Muscle layer of colon (tissue), 2 donors: ENCODE data around the gene MEGF6.
A peak's percentile ranks its signal among the peaks of the same experiment; 100 is the strongest.

Experiments
- H3K27ac ChIP-seq: one replicate; pipeline ENCODE4 v1.7.0; 2013; ENCODE audit warnings: low read depth, mild to moderate bottlenecking, low read length, moderate library complexity
- H3K27me3 ChIP-seq, 2 donors: one replicate each; pipeline ENCODE4 v1.7.0; 2013; ENCODE audit warnings: low read length in 2 of 2, mild to moderate bottlenecking in 2 of 2; ENCODE audit not compliant: insufficient read depth in 2 of 2, control insufficient read depth in 1 of 2
- H3K36me3 ChIP-seq: one replicate; pipeline ENCODE4 v1.7.0; 2013; ENCODE audit warnings: mild to moderate bottlenecking, low read length; ENCODE audit not compliant: insufficient read depth
- H3K4me1 ChIP-seq: one replicate; pipeline ENCODE4 v1.7.0; 2013; ENCODE audit warnings: mild to moderate bottlenecking, low read length; ENCODE audit not compliant: insufficient read depth
- H3K4me3 ChIP-seq, 2 donors: one replicate each; pipeline ENCODE4 v1.7.0; 2013; ENCODE audit warnings: low read length in 2 of 2, low read depth in 1 of 2, mild to moderate bottlenecking in 1 of 2, moderate library complexity in 1 of 2
- H3K9ac ChIP-seq: one replicate; pipeline ENCODE4 v1.7.0; 2013; ENCODE audit warnings: low read length
- H3K9me3 ChIP-seq: one replicate; pipeline ENCODE4 v1.7.0; 2013; ENCODE audit warnings: mild to moderate bottlenecking, low read length
- donor health status: abdominal sarcoma.
- donor health status: Adenocarcinoma of cecum.

The MEGF6 gene

GRCh38 chr1:3442901-3443300 is 168.4 kb downstream of the MEGF6 start:
- no peak overlapping the region for H3K4me3 ChIP-seq
- no peak overlapping the region for H3K9ac ChIP-seq
- no peaks in the 10 kb centered on the region for H3K9me3 ChIP-seq
- H3K27me3 ChIP-seq = peaks cover 0 to 25% of the 10 kb centered on the region in 2 donors
- H3K4me1 ChIP-seq = no peaks in the 10 kb centered on the region
- H3K36me3 ChIP-seq = no peaks in the 10 kb centered on the region
- no peak overlapping the region for H3K27ac ChIP-seq

- Histone ChIP-seq H3K9me3 (no peaks in the 10 kb centered on the region), H3K36me3 (no peaks in the 10 kb centered on the region), H3K9ac (no peak overlapping the region), H3K27me3 (peaks cover 0 to 25% of the 10 kb centered on the region in 2 donors), H3K27ac (no peak overlapping the region), H3K4me1 (no peaks in the 10 kb centered on the region), H3K4me3 (no peak overlapping the region)
Observed at GRCh38 chr1:3442331-3442730, 169.0 kb downstream of the MEGF6 start.

GRCh38 chr1:3441880-3442279 is 169.4 kb downstream of the MEGF6 start:
- Histone ChIP-seq H3K4me1 (no peaks in the 10 kb centered on the region), H3K9me3 (no peaks in the 10 kb centered on the region), H3K36me3 (no peaks in the 10 kb centered on the region), H3K27ac (no peak overlapping the region), H3K9ac (no peak overlapping the region), H3K4me3 (no peak overlapping the region), H3K27me3 (peaks cover 0 to 30% of the 10 kb centered on the region in 2 donors)

- Histone ChIP-seq H3K27me3 (peaks cover 0 to 34% of the 10 kb centered on the region in 2 donors), H3K4me1 (no peaks in the 10 kb centered on the region), H3K9me3 (no peaks in the 10 kb centered on the region), H3K9ac (no peak overlapping the region), H3K4me3 (no peak overlapping the region), H3K36me3 (no peaks in the 10 kb centered on the region), H3K27ac (no peak overlapping the region)
Observed at GRCh38 chr1:3441410-3441847, 169.9 kb downstream of the MEGF6 start.

GRCh38 chr1:3440711-3441409 is 170.4 kb downstream of the MEGF6 start:
- no peaks in the 10 kb centered on the region for H3K36me3 ChIP-seq
- peaks cover 0 to 36% of the 10 kb centered on the region in 2 donors for H3K27me3 ChIP-seq
- H3K4me1 ChIP-seq = no peaks in the 10 kb centered on the region
- no peak overlapping the region for H3K9ac ChIP-seq
- no peaks in the 10 kb centered on the region for H3K9me3 ChIP-seq
- H3K27ac ChIP-seq = peak overlapping the region; percentile 13
- no peak overlapping the region for H3K4me3 ChIP-seq

- Histone ChIP-seq H3K27ac (peak overlapping the region; percentile 13), H3K9me3 (no peaks in the 10 kb centered on the region), H3K9ac (no peak overlapping the region), H3K27me3 (peaks cover 0 to 36% of the 10 kb centered on the region in 2 donors), H3K36me3 (no peaks in the 10 kb centered on the region), H3K4me3 (no peak overlapping the region), H3K4me1 (no peaks in the 10 kb centered on the region)
Observed at GRCh38 chr1:3440300-3440681, 171.0 kb downstream of the MEGF6 start.
